Measurements from ENCODE around the gene NPY2R. TPM values are rescaled to one million over a fixed set of nuclear protein-coding genes. Genes with fewer than 3 reads are reported as not detected.

The NPY2R gene
- total RNA-seq, 1 donor from 2014 or later = not detected

GRCh38 chr4:155174668-155175067, 33.8 kb upstream of the NPY2R start:
- no peak for DNase-seq (ENCODE audit: low spot score, unreplicated experiment)
- no peak for TF ChIP-seq CTCF (IDR thresholded peaks at IDR 0.05; ENCODE audit: unreplicated experiment)
- no peaks in the 10 kb centered on the region for H3K36me3 Mint-ChIP-seq (ENCODE audit: insufficient read depth)

GRCh38 chr4:155179216-155179615, 29.2 kb upstream of the NPY2R start:
- Mint-ChIP-seq H3K36me3 (ENCODE audit: insufficient read depth) (no peaks in the 10 kb centered on the region), H3K9me3 (ENCODE audit: low read depth) (no peaks in the 10 kb centered on the region), H3K4me3 (ENCODE audit: low read depth) (no peak overlapping the region), H3K4me1 (ENCODE audit: low read depth) (no peaks in the 10 kb centered on the region), H3K27ac (no peak overlapping the region), H3K27me3 (no peaks in the 10 kb centered on the region)
- no peak for TF ChIP-seq CTCF (IDR thresholded peaks at IDR 0.05; ENCODE audit: unreplicated experiment)
- no peak for DNase-seq (ENCODE audit: low spot score, unreplicated experiment)

More at GRCh38 chr4:155174668-155175067, 33.8 kb upstream of the NPY2R start:
- H3K27ac Mint-ChIP-seq = no peak overlapping the region
- no peak overlapping the region for H3K4me3 Mint-ChIP-seq (ENCODE audit: low read depth)
- H3K27me3 Mint-ChIP-seq = no peaks in the 10 kb centered on the region
- H3K9me3 Mint-ChIP-seq (ENCODE audit: low read depth) = no peaks in the 10 kb centered on the region
- no peaks in the 10 kb centered on the region for H3K4me1 Mint-ChIP-seq (ENCODE audit: low read depth)

GRCh38 chr4:155186972-155187371, 21.5 kb upstream of the NPY2R start:
- no peak for TF ChIP-seq CTCF (IDR thresholded peaks at IDR 0.05; ENCODE audit: unreplicated experiment)
- Mint-ChIP-seq H3K4me3 (ENCODE audit: low read depth) (no peak overlapping the region), H3K36me3 (ENCODE audit: insufficient read depth) (no peaks in the 10 kb centered on the region)

GRCh38 chr4:155187989-155188388, 20.4 kb upstream of the NPY2R start:
- Mint-ChIP-seq H3K4me3 (ENCODE audit: low read depth) (no peak overlapping the region), H3K4me1 (ENCODE audit: low read depth) (no peaks in the 10 kb centered on the region), H3K36me3 (ENCODE audit: insufficient read depth) (no peaks in the 10 kb centered on the region), H3K27ac (no peak overlapping the region), H3K9me3 (ENCODE audit: low read depth) (no peaks in the 10 kb centered on the region), H3K27me3 (no peaks in the 10 kb centered on the region)
- no peak for DNase-seq (ENCODE audit: low spot score, unreplicated experiment)
- TF ChIP-seq CTCF (IDR thresholded peaks at IDR 0.05; ENCODE audit: unreplicated experiment) = no peak

More at GRCh38 chr4:155186972-155187371, 21.5 kb upstream of the NPY2R start:
- H3K27me3 Mint-ChIP-seq = no peaks in the 10 kb centered on the region
- no peaks in the 10 kb centered on the region for H3K4me1 Mint-ChIP-seq (ENCODE audit: low read depth)
- DNase-seq (ENCODE audit: low spot score, unreplicated experiment) = no peak
- H3K9me3 Mint-ChIP-seq (ENCODE audit: low read depth) = no peaks in the 10 kb centered on the region
- H3K27ac Mint-ChIP-seq = no peak overlapping the region

GRCh38 chr4:155190099-155190498, 18.3 kb upstream of the NPY2R start:
- Mint-ChIP-seq H3K27ac (no peak overlapping the region), H3K36me3 (ENCODE audit: insufficient read depth) (no peaks in the 10 kb centered on the region), H3K4me1 (ENCODE audit: low read depth) (no peaks in the 10 kb centered on the region), H3K27me3 (no peaks in the 10 kb centered on the region), H3K9me3 (ENCODE audit: low read depth) (no peaks in the 10 kb centered on the region), H3K4me3 (ENCODE audit: low read depth) (no peak overlapping the region)
- TF ChIP-seq CTCF (IDR thresholded peaks at IDR 0.05; ENCODE audit: unreplicated experiment) = no peak
- DNase-seq (ENCODE audit: low spot score, unreplicated experiment) = no peak

Measured in progenitor cell of endocrine pancreas (in vitro differentiated cells).